Jurkat, Clone E6-1 (cell line): ENCODE data around the gene FARS2.
A peak's percentile ranks its signal among the peaks of the same experiment; 100 is the strongest.

Experiments
- DNase-seq: peaks from one replicate; pipeline ENCODE4 v3.0.0-alpha.2; 2011; ENCODE audit warnings: low read depth, low spot score
- H3K4me3 ChIP-seq: 2 replicates; pipeline ENCODE4 v1.5.1; 2011; ENCODE audit warnings: mild to moderate bottlenecking, low read length, control low read depth, moderate library complexity

FARS2 gene

GRCh38 chr6:5443491-5443890, 182.2 kb downstream of the FARS2 start:
- DNase-seq = no peak
- H3K4me3 ChIP-seq = no peak overlapping the region

- DNase-seq = no peak
- H3K4me3 ChIP-seq = no peak overlapping the region
Measured at GRCh38 chr6:5446362-5447075, 185.2 kb downstream of the FARS2 start.

GRCh38 chr6:5447921-5448320, 186.6 kb downstream of the FARS2 start:
- no peak overlapping the region for H3K4me3 ChIP-seq
- DNase-seq = no peak

- H3K4me3 ChIP-seq = no peak overlapping the region
- DNase-seq = no peak
Measured at GRCh38 chr6:5450073-5450472, 188.8 kb downstream of the FARS2 start.

- no peak for DNase-seq
- H3K4me3 ChIP-seq = no peak overlapping the region
Measured at GRCh38 chr6:5453546-5453945, 192.2 kb downstream of the FARS2 start.

- no peak overlapping the region for H3K4me3 ChIP-seq
- no peak for DNase-seq
Measured at GRCh38 chr6:5455142-5455541, 193.8 kb downstream of the FARS2 start.

- DNase-seq = no peak
Measured at GRCh38 chr6:5457041-5457440, 195.7 kb downstream of the FARS2 start.

GRCh38 chr6:5457983-5458683, 196.8 kb downstream of the FARS2 start:
- no peak for DNase-seq
- H3K4me3 ChIP-seq = no peak overlapping the region

More at GRCh38 chr6:5457041-5457440, 195.7 kb downstream of the FARS2 start:
- H3K4me3 ChIP-seq = no peak overlapping the region

GRCh38 chr6:5459346-5459745, 198.0 kb downstream of the FARS2 start:
- H3K4me3 ChIP-seq = no peak overlapping the region
- no peak for DNase-seq

GRCh38 chr6:5461365-5461764, 200.1 kb downstream of the FARS2 start:
- no peak for DNase-seq
- no peak overlapping the region for H3K4me3 ChIP-seq

GRCh38 chr6:5462856-5463255, 201.5 kb downstream of the FARS2 start:
- no peak for DNase-seq
- H3K4me3 ChIP-seq = no peak overlapping the region

- no peak for DNase-seq
- no peak overlapping the region for H3K4me3 ChIP-seq
Measured at GRCh38 chr6:5463690-5464089, 202.4 kb downstream of the FARS2 start.

GRCh38 chr6:5464099-5464885, 203.0 kb downstream of the FARS2 start:
- no peak overlapping the region for H3K4me3 ChIP-seq
- DNase-seq = no peak

- H3K4me3 ChIP-seq = no peak overlapping the region
- no peak for DNase-seq
Measured at GRCh38 chr6:5466281-5467136, 205.2 kb downstream of the FARS2 start.

- H3K4me3 ChIP-seq = no peak overlapping the region
- DNase-seq = no peak
Measured at GRCh38 chr6:5468586-5468985, 207.3 kb downstream of the FARS2 start.

- H3K4me3 ChIP-seq = no peak overlapping the region
- no peak for DNase-seq
Measured at GRCh38 chr6:5469101-5469846, 208.0 kb downstream of the FARS2 start.

- DNase-seq = peak; percentile 67
- no peak overlapping the region for H3K4me3 ChIP-seq
Measured at GRCh38 chr6:5471044-5471443, 209.7 kb downstream of the FARS2 start.

GRCh38 chr6:5471637-5472398, 210.5 kb downstream of the FARS2 start:
- no peak for DNase-seq
- H3K4me3 ChIP-seq = no peak overlapping the region
